ENCODE measurements around the gene SP7. TPM values are rescaled to one million over a fixed set of nuclear protein-coding genes. Genes with fewer than 3 reads are reported as not detected.

Gene SP7
- total RNA-seq, 4 donors from 2014 or later, result 0.21 TPM; not detected in 3

Other genes starting within 250 kb of the SP7 start
- 1,000 to 10,000 TPM; 1,043 to 8,473 (median 5,787) TPM for gene IGFBP6, start 238.7 kb downstream of the SP7 start, total RNA-seq
- gene SOAT2, start 232.9 kb downstream of the SP7 start, total RNA-seq, result 1 to 10 TPM in 1 of 4 donors, under 1 TPM in 3; 0.30 to 2.9 (median 0.72) TPM
- gene ZNF740, start 155.6 kb downstream of the SP7 start, total RNA-seq, result 10 to 100 TPM; 10.2 to 67.7 (median 22.7) TPM
- 10 to 100 TPM; 52.4 to 90.6 (median 78.7) TPM for gene CSAD, start 155.4 kb downstream of the SP7 start, total RNA-seq
- gene ITGB7, start 129.1 kb downstream of the SP7 start, total RNA-seq, result 10 to 100 TPM in 2 of 4 donors, 1 to 10 TPM in 2; 3.6 to 15.1 (median 8.9) TPM
- 10 to 100 TPM; 28.0 to 32.3 (median 31.4) TPM for gene RARG, start 104.1 kb downstream of the SP7 start, total RNA-seq
- gene ESPL1, start 68.1 kb downstream of the SP7 start, total RNA-seq, result 1 to 10 TPM in 3 of 4 donors, not detected in 1; 2.2 to 8.7 (median 2.5) TPM
- gene PFDN5, start 40.8 kb downstream of the SP7 start, total RNA-seq, result 100 to 1,000 TPM; 518 to 673 (median 591) TPM
- gene MYG1, start 36.7 kb downstream of the SP7 start, total RNA-seq, result 10 to 100 TPM; 49.2 to 82.8 (median 54.3) TPM
- 10 to 100 TPM; 55.5 to 76.8 (median 64.5) TPM for gene AAAS, start 14.7 kb downstream of the SP7 start, total RNA-seq
- gene SP1, start 43.8 kb upstream of the SP7 start, total RNA-seq, result 10 to 100 TPM; 45.3 to 81.5 (median 65.0) TPM
- gene AMHR2, start 87.5 kb upstream of the SP7 start, total RNA-seq, result not detected
- gene PRR13, start 105.4 kb upstream of the SP7 start, total RNA-seq, result 100 to 1,000 TPM in 1 of 4 donors, 10 to 100 TPM in 3; 54.6 to 125 (median 57.0) TPM
- 100 to 1,000 TPM; 414 to 583 (median 490) TPM for gene PCBP2, start 115.7 kb upstream of the SP7 start, total RNA-seq
- gene MAP3K12, start 163.1 kb upstream of the SP7 start, total RNA-seq, result 10 to 100 TPM; 35.6 to 95.1 (median 58.3) TPM
- 10 to 100 TPM; 25.3 to 56.4 (median 36.1) TPM for gene TARBP2, start 164.9 kb upstream of the SP7 start, total RNA-seq
- gene NPFF, start 171.1 kb upstream of the SP7 start, total RNA-seq, result not detected

All from tibial nerve (tissue), 4 donors.